ENCODE measurements around the gene FNDC10. TPM values are rescaled to one million over a fixed set of nuclear protein-coding genes. Genes with fewer than 3 reads are reported as not detected.

FNDC10 gene
- total RNA-seq, 4 donors from 2014 or later, result 10.5 to 18.9 (median 13.3) TPM

DNA sequence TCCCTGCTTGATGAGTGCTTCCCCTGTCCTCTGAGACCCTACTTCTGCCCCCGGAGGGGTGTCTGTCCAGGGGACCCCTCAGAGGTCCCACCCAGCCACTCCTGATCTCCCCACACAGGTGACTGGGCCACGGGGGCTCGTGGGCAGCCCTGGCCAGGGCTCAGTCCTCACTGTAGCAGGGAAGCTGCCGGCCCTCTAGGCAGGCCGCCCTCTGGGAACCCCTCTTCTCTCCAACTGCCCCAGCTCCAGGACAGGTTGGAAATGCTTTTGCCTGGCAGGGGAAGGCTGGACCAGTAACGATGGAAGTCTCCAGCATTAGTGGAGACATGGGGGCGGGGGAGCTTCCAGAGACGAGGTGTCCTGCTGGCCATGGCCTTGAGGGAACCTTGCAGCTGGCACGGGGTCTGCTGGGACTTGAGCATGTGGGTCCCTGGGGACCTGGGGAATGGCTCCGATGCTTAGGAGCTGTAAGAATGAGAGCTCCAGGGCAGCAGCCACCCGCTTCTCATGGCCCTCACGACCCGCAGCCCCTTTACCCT is 3.1 kb upstream of the FNDC10 start:
- H3K4me3 ChIP-seq (ENCODE audit: low read depth, poor library complexity, severe bottlenecking), result no peak overlapping the region

DNA sequence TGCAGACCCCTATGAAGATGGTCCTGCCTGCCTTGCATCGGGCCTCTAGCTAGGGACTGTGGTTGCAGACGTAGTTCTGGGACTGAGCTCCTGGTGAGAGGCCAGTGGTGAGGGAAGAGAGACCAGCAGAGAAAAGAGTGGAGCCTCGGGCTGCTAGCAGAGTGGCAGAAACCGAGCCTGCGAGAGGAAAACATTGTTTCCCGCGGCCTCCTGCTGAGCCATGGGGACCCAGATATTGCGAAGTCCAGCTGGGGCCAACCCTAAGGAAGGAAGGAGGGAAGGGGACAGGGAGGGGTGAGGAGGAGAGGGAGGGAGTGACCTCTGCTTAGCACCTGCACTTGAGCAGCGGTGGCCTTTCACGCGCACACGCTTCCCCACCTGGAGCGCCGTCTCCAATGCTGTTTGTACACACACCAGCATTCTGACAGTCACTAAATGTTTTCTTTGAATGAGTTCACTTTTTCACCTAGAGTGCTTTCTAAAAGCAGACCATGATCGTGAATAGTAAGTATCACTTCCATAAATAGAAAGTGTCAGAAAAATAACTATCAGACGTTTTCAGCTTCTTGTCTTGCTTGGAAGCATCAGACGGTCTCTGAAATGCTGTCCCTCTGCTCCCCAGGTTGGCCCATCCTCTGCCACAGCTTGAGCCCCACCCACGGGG is 2.5 kb upstream of the FNDC10 start:
- no peak overlapping the region for H3K4me3 ChIP-seq (ENCODE audit: low read depth, poor library complexity, severe bottlenecking)
- no peak for DNase-seq (ENCODE audit: low spot score in 2 of 2)
- TF ChIP-seq, protein P1, sequence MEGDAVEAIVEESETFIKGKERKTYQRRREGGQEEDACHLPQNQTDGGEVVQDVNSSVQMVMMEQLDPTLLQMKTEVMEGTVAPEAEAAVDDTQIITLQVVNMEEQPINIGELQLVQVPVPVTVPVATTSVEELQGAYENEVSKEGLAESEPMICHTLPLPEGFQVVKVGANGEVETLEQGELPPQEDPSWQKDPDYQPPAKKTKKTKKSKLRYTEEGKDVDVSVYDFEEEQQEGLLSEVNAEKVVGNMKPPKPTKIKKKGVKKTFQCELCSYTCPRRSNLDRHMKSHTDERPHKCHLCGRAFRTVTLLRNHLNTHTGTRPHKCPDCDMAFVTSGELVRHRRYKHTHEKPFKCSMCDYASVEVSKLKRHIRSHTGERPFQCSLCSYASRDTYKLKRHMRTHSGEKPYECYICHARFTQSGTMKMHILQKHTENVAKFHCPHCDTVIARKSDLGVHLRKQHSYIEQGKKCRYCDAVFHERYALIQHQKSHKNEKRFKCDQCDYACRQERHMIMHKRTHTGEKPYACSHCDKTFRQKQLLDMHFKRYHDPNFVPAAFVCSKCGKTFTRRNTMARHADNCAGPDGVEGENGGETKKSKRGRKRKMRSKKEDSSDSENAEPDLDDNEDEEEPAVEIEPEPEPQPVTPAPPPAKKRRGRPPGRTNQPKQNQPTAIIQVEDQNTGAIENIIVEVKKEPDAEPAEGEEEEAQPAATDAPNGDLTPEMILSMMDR (IDR thresholded peaks at IDR 0.05), result no peak
- TF ChIP-seq POLR2A (IDR thresholded peaks at IDR 0.05), result no peak
- intact Hi-C loops (cut with DNase I; ENCODE audit: low total_unique reads), result no loop called here
- 69 to 71% methylated on average over 18 of the region's 18 CpGs for WGBS, 2 donors

More for the DNA sequence above, 3.1 kb upstream of the FNDC10 start:
- 75 to 78% methylated on average over 13 of the region's 13 CpGs for WGBS, 2 donors
- TF ChIP-seq POLR2A (IDR thresholded peaks at IDR 0.05), result no peak
- TF ChIP-seq, protein P1 (IDR thresholded peaks at IDR 0.05), result no peak
- peak in 1 of 2 donors; percentile 85 for DNase-seq (ENCODE audit: low spot score in 2 of 2)
- intact Hi-C loops (cut with DNase I; ENCODE audit: low total_unique reads), result no loop called here

DNA sequence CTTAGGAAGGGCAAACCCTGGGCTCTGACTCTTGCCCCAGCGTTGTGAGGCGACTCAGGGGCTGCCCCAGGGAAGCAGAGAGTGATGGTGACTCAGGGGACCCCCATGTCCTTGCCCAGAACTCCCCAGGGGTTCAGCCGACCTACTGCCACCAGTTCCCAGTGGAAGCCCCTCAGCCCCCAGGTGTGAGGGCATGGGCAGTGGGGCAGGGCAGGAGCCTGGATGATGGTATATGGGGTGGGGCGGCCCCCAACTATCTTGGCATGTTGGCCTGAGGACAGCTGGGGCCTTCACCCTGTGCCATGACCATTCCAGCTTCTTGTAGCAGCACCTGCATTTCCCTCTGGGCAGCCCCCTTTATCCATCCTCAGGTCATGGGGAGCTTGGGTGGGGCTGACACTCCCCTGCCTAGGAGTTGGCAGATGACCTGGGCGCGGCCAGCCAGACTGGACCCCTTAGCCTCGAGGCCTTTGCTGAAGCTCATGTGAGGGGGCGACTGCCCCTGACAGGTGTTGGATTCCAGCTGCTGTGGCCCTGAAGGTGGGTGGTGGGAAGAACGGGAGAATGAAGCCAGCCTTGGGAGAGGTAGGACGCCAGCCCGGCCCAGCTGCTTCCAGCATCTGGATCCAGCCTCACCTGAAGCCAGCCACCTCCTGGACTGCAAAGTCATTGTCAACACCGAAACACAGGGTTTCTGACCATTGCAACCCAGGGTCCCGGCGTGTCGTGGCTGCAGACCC is 1.8 kb upstream of the FNDC10 start:
- intact Hi-C loops (cut with DNase I; ENCODE audit: low total_unique reads), result no loop called here

DNA sequence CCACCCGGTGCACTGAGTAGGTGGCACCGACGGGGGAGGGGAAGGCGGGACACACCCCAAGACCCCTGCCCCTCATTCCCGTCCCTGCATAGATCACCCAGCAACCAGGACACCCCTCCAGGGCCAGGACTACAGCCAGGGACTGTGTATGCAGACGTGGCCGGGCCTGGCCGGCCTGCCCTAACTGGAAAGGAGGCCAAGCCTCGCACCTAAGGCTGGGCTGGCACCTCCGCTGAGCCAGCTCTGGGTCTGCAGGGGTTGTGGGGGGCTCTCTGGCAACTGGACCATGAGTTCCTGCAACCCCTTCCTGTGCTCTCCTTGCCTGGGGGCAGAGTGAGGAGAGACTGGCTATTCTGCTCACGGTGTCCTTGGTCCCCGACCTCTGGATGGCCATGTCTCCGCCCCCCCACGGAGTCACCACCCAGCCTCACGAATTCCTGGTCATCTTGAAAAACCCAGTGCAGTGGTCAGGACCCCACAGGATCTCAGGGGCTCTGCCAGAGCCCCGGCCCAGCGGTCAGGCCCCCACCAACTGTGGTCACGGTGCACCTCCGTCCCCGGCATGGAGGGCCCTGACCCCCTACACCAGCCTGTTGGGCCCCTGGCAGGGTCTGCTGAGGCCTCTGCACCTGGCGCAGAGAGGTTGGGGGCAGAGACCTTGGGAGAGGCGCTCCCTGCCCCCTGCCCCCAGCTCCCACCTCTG is 1.1 kb upstream of the FNDC10 start:
- intact Hi-C loops (cut with DNase I; ENCODE audit: low total_unique reads), result no loop called here
- peak in 1 of 2 donors; percentile 85 for DNase-seq (ENCODE audit: low spot score in 2 of 2)
- no peak overlapping the region for H3K4me3 ChIP-seq (ENCODE audit: low read depth, poor library complexity, severe bottlenecking)
- 63 to 76% methylated on average over 15 to 20 of the region's 22 CpGs for WGBS, 2 donors
- no peak for TF ChIP-seq POLR2A (IDR thresholded peaks at IDR 0.05)
- TF ChIP-seq, protein P1 (IDR thresholded peaks at IDR 0.05), result no peak

More for the DNA sequence above, 1.8 kb upstream of the FNDC10 start:
- H3K4me3 ChIP-seq (ENCODE audit: low read depth, poor library complexity, severe bottlenecking), result no peak overlapping the region
- WGBS, 2 donors, result 90% methylated on average over 13 to 15 of the region's 15 CpGs
- no peak for TF ChIP-seq POLR2A (IDR thresholded peaks at IDR 0.05)
- TF ChIP-seq, protein P1 (IDR thresholded peaks at IDR 0.05), result no peak
- DNase-seq (ENCODE audit: low spot score in 2 of 2), result peak in 1 of 2 donors; percentile 80

DNA sequence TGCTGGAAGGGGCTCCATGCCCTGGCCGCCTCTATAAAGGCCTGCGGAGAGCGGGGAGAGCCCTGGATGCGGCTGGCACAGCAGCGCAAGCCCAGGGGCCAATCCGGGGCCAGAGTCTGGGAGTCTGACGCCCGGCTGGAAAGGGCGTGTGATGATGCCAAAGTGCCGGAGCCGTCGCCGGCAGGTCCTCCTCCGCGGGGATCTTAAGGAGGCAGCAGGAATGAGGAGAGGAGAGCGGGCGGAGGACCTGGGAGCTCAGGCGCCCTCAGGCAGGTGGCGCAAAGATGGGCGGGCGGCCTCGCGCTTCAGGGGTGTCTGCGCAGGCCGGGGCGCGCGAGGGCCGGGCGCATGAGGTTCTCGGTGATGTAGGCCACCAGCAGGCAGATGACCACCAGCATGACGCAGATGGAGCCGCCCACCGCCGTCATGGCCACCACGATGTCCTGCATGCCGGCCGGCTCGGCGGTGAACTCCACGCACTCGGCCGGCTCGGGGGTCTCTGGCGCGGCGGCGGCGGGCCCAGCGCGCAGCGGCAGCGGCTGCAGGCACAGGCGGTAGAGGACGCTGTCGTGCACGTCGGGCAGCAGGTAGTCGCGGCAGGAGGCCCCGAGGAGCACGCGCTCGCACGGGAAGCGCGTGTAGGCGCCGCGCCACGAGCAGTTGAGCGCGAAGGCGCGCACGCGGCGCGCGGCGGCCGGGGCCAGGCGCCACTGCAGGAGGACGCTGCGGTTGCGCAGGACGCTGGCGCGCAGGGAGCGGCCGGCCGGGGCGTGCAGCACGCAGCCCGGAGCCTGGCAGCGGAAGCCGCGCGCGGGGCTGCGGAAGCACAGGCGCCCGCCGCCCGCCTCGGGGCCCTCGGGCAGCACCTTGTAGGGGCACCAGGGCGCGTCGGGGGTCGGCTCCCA is 653 bp downstream of the FNDC10 start:
- no peak overlapping the region for H3K4me3 ChIP-seq (ENCODE audit: low read depth, poor library complexity, severe bottlenecking)
- peak in 1 of 2 donors; percentile 82 for DNase-seq (ENCODE audit: low spot score in 2 of 2)
- TF ChIP-seq, protein P1 (IDR thresholded peaks at IDR 0.05), result no peak
- TF ChIP-seq POLR2A (IDR thresholded peaks at IDR 0.05), result no peak
- WGBS, 2 donors, result 15% methylated on average over 48 to 66 of the region's 111 CpGs
- intact Hi-C loops (cut with DNase I; ENCODE audit: low total_unique reads), result no loop called here
